GM10266 (cell line): ENCODE data around the gene RFX4.

Experiments used
- DNase-seq: peaks from one replicate; pipeline ENCODE4 v3.0.0; 2012; ENCODE audit errors: extremely low spot score
- TF ChIP-seq, protein P1 (sequence below): IDR thresholded peaks from 2 replicates; pipeline ENCODE4 v1.5.1; 2012; ENCODE audit warnings: mild to moderate bottlenecking, low read depth; ENCODE audit not compliant: control insufficient read depth, insufficient read depth; ENCODE audit errors: missing control alignments

Gene RFX4

DNA sequence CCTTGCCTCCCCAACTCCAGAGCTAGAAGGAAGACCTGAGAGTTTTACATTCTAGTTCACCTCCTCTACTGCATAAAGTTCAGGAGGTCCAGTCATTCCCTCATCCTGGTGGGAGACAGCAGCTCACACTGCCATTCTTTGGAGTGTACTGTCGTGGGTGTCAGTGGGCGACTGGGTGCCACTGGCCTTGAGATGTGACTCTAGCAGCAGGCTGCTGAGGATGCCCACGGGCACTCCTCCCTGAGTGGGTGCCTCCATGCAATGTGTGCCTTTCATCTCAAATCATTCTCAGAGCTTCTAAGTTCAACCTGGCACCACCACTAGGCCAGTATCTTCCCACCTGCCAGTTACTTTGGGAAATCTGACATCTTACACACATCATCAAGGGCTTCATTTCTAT is 12.5 kb downstream of the RFX4 start:
- TF ChIP-seq, protein P1, sequence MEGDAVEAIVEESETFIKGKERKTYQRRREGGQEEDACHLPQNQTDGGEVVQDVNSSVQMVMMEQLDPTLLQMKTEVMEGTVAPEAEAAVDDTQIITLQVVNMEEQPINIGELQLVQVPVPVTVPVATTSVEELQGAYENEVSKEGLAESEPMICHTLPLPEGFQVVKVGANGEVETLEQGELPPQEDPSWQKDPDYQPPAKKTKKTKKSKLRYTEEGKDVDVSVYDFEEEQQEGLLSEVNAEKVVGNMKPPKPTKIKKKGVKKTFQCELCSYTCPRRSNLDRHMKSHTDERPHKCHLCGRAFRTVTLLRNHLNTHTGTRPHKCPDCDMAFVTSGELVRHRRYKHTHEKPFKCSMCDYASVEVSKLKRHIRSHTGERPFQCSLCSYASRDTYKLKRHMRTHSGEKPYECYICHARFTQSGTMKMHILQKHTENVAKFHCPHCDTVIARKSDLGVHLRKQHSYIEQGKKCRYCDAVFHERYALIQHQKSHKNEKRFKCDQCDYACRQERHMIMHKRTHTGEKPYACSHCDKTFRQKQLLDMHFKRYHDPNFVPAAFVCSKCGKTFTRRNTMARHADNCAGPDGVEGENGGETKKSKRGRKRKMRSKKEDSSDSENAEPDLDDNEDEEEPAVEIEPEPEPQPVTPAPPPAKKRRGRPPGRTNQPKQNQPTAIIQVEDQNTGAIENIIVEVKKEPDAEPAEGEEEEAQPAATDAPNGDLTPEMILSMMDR: no peak
- DNase-seq: no peak

GRCh38 chr12:106598003-106598402 is 15.2 kb downstream of the RFX4 start:
- TF ChIP-seq, protein P1: no peak
- no peak for DNase-seq

DNA sequence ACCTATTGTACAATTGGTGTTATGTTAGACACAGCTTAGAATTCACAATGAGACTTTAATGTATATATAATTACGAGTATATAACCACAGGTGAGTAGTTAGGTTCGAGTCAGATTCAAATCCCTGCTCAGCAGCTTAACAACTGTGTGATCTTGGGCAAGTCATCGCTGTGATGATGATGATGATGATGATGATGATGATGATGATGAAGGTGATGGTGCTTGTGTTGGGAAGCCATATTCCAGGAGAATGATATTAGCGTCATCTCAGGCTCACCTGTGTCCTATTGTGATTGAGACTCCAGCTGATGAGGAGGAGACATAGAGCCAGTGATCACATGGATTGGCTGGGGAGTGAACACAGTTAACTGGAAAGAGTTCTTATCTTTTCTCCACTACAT is 16.5 kb downstream of the RFX4 start:
- DNase-seq: no peak

DNA sequence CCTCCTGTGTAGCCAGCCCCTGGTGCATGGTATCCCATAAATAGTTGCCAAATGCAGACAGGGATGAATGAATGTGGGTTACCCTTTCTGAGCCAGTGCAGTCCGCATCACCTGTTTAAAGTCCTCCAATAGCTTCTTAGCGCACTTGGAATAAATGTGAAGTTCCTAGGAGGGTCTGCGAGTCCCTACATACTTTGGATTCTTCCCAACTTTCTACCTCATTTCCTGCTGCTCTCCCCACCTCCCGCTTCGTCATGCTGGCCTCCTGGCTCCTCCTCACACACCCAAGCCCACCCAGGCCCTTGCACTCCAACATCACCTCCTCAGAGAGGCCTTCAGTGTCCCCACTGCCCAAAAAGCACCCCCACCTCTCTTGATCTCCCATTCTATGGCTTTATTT is 17.7 kb downstream of the RFX4 start:
- DNase-seq: no peak
- TF ChIP-seq, protein P1: no peak

More for the DNA sequence above, 16.5 kb downstream of the RFX4 start:
- TF ChIP-seq, protein P1: no peak

DNA sequence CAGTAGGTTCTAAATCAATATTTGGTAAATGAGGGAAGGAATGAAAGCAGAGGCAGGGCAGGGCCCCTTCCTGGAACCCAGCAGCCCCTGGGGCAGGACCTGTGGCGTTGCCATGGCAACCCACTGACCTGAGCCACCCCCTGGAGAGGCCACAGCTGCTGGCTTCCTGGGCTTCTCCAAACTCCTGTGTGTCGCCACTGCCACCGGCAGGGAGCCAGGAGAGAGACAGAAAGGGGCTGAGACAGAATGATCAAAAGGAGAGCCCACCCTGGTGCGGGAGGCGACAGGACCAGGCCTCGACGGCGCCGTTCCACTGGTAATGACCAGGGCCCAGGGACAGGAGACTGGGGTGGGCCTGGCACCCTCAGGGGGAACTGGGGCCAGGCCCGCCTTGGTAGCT is 18.2 kb downstream of the RFX4 start:
- no peak for DNase-seq
- TF ChIP-seq, protein P1: no peak

DNA sequence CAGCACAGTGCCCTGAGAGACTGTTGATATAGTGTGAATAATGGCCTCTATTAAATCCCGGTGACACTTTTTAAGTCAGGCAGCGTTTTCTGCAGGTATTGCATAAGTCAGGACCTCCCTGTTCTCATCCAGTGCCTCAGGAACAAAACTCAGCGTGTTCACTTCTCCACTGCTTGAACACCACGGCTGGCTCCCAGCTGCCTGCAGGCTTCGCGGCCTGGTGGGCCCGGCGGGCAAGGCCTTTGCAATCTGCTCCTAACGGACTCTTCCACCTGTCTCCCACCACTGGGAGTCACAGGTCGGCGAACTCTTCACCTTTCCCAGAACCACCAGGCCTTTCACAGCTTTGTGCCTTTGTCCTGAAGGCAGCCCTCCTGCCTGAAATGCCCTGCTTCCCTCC is 18.7 kb downstream of the RFX4 start:
- TF ChIP-seq, protein P1: no peak
- no peak for DNase-seq

- DNase-seq: no peak
- TF ChIP-seq, protein P1: no peak
These were observed 19.3 kb downstream of the RFX4 start for GRCh38 chr12:106602076-106602475.
